Smooth muscle cell (in vitro differentiated cells): Measurements from ENCODE around the gene HUS1B. TPM values are rescaled to one million over a fixed set of nuclear protein-coding genes. Genes with fewer than 3 reads are reported as not detected.

Source experiments
- DNase-seq: peaks from one replicate; lab custom pipeline; 2025; ENCODE audit not compliant: unreplicated experiment; lab: John Stamatoyannopoulos, UW
- H2AFZ ChIP-seq: fragments of 200-600 bp; sonication (generic); 2 replicates; pipeline ENCODE4 v1.6.0; 2016; ENCODE audit warnings: antibody characterized with exemption, low read depth, mild to moderate bottlenecking
- H3F3A ChIP-seq: fragments of 200-600 bp; sonication (generic); 2 replicates; pipeline ENCODE4 v1.6.0; 2017; ENCODE audit warnings: antibody characterized with exemption, low read depth
- H3K27ac ChIP-seq: fragments of 200-600 bp; sonication (generic); 2 replicates; pipeline ENCODE4 v1.5.1; 2016; ENCODE audit warnings: low read depth, mild to moderate bottlenecking
- H3K27me3 ChIP-seq: fragments of 200-600 bp; sonication (generic); 2 replicates; pipeline ENCODE4 v1.6.1; 2016; ENCODE audit warnings: low read depth, mild to moderate bottlenecking
- H3K36me3 ChIP-seq: fragments of 200-600 bp; sonication (generic); 2 replicates; pipeline ENCODE4 v1.5.1; 2016; ENCODE audit warnings: low read depth
- H3K4me1 ChIP-seq: fragments of 200-600 bp; sonication (generic); 2 replicates; pipeline ENCODE4 v1.5.1; 2016; ENCODE audit warnings: low read depth
- H3K4me2 ChIP-seq: fragments of 200-600 bp; sonication (generic); 2 replicates; pipeline ENCODE4 v1.6.0; 2016; ENCODE audit warnings: mild to moderate bottlenecking
- H3K4me3 ChIP-seq: fragments of 200-600 bp; sonication (generic); 2 replicates; pipeline ENCODE4 v1.5.1; 2016; ENCODE audit warnings: mild to moderate bottlenecking
- H3K79me2 ChIP-seq: fragments of 200-600 bp; sonication (generic); 2 replicates; pipeline ENCODE4 v1.6.0; 2016; ENCODE audit warnings: low read depth, mild to moderate bottlenecking
- H3K9ac ChIP-seq: fragments of 200-600 bp; sonication (generic); 2 replicates; pipeline ENCODE4 v1.6.0; 2016; ENCODE audit warnings: low read depth
- H3K9me3 ChIP-seq: fragments of 200-600 bp; sonication (generic); replicated peaks from 2 replicates; pipeline ENCODE4 v1.5.1; 2016; ENCODE audit warnings: low read depth
- H4K20me1 ChIP-seq: fragments of 200-600 bp; sonication (generic); 2 replicates; pipeline ENCODE4 v1.6.0; 2016; ENCODE audit warnings: low read depth
- CTCF ChIP-seq: fragments of 200-600 bp; sonication (generic); IDR thresholded peaks from 2 replicates; pipeline ENCODE4 v1.5.1; 2017; ENCODE audit warnings: borderline replicate concordance, mild to moderate bottlenecking, antibody characterized with exemption; ENCODE audit not compliant: insufficient read depth, poor library complexity, severe bottlenecking
- WGBS: methylation state at CpG from one replicate; pipeline ENCODE4 v1.1.7; 2016; ENCODE audit warnings: low lambda C conversion rate; 5-methylcytosine and 5-hydroxymethylcytosine counted together
- polyA plus RNA-seq: library from polyadenylated mRNA; unstranded; fragments of >200 nt; fragmentation: Nextera tagmentation; extraction: Ambion mirVana; gene quantifications from 2 replicates; pipeline ENCODE4 v1.2.1, GENCODE V29; 2016
- total RNA-seq: library from RNA; depleted of rRNA; stranded (reverse); fragments of >200 nt; gene quantifications from 2 replicates; pipeline ENCODE4 v1.2.3, GENCODE V29; 2014

HUS1B gene
- total and polyA plus RNA-seq, 2 experiments from 2014 or later: 0.58 to 0.62 TPM

DNA sequence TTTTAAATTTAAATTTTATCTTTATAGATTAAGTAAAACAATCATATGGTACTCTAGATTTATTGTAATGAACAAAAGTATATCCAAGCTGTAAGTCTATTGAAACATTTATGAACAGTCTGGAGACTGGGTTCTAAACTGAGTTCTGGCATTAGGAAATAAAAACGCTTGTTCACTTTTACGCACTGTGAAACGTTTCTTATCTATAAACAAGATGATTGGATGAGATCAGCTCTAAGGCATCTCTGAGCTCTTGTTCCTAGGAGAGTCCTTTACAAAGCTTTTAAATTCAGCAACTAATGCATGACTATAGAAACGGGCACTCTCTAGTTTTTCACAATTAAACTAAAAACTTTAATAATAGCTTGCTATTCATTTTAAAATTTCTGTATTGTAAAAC lies 6.8 kb downstream of the HUS1B start:
- H3K4me1 ChIP-seq: peaks cover 10% of the 10 kb centered on the region
- no peak overlapping the region for H3K9ac ChIP-seq
- H3K4me2 ChIP-seq: peak overlapping the region; percentile 25
- H2AFZ ChIP-seq: no peak overlapping the region
- no peak overlapping the region for H3K27ac ChIP-seq
- H3K9me3 ChIP-seq: no peaks in the 10 kb centered on the region
- DNase-seq: no peak
- no peak overlapping the region for H3K4me3 ChIP-seq
- H4K20me1 ChIP-seq: peaks cover 47% of the 10 kb centered on the region
- H3K36me3 ChIP-seq: no peaks in the 10 kb centered on the region
- peaks cover 23% of the 10 kb centered on the region for H3K79me2 ChIP-seq
- no peak for TF ChIP-seq CTCF
- H3F3A ChIP-seq: no peaks in the 10 kb centered on the region
- H3K27me3 ChIP-seq: no peaks in the 10 kb centered on the region
- 11% methylated on average over 4 of the region's 4 CpGs for WGBS

- H3K79me2 ChIP-seq: peaks cover 20% of the 10 kb centered on the region
- no peak overlapping the region for H3K9ac ChIP-seq
Measured at GRCh38 chr6:642805-643204, 14.1 kb downstream of the HUS1B start.

DNA sequence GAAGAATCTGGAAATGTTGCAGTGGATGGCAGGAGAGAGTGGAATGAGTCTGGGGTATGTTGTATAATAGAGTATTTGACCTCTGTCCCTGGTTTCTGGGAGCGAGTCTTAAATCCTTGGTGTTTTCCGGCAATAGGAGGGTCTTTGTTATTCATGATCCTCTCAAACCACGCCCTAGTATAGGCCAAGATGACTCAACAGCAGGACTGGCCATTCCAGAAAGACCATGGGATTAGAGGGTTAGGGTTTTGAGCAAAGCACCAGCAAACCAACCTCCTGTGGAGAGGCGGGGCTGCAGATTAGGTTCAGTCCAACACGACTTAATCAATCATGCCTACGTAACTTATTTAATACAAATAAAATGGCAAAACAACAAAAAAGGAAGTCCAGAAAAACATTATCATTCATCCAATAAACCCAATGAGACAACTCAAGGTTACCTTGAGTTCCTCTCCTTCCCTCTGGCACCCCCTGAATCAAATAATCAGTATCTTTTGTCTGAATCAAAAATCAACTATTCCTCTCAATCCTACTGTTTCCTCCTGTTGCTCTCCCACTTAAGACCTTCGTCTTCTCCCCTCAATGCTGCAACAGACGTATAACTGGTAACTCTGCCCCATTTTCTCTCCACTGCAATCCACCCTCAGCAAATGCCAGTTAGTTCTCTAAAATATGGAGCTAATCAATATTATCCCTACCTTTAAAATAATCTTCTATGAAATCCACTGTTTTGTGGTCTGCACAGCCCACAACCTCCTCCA lies 15.5 kb downstream of the HUS1B start:
- Histone ChIP-seq H4K20me1 (peaks cover 45% of the 10 kb centered on the region), H3K9ac (no peak overlapping the region), H3K36me3 (no peaks in the 10 kb centered on the region), H3K4me2 (no peak overlapping the region), H3K27ac (no peak overlapping the region), H3K79me2 (peaks cover 20% of the 10 kb centered on the region), H3F3A (no peaks in the 10 kb centered on the region), H3K27me3 (no peaks in the 10 kb centered on the region), H3K4me1 (no peaks in the 10 kb centered on the region), H3K9me3 (peaks cover 5% of the 10 kb centered on the region), H2AFZ (no peak overlapping the region), H3K4me3 (no peak overlapping the region)
- DNase-seq: no peak
- WGBS: 97% methylated on average over 8 of the region's 8 CpGs
- no peak for TF ChIP-seq CTCF

More at GRCh38 chr6:642805-643204, 14.1 kb downstream of the HUS1B start:
- H4K20me1 ChIP-seq: peaks cover 55% of the 10 kb centered on the region
- no peak overlapping the region for H3K4me3 ChIP-seq
- H3K27me3 ChIP-seq: no peaks in the 10 kb centered on the region
- H3F3A ChIP-seq: no peaks in the 10 kb centered on the region
- no peak overlapping the region for H3K4me2 ChIP-seq
- no peaks in the 10 kb centered on the region for H3K36me3 ChIP-seq
- DNase-seq: no peak
- peaks cover 5% of the 10 kb centered on the region for H3K9me3 ChIP-seq
- no peak overlapping the region for H3K27ac ChIP-seq
- no peaks in the 10 kb centered on the region for H3K4me1 ChIP-seq
- no peak for TF ChIP-seq CTCF
- H2AFZ ChIP-seq: no peak overlapping the region

- H4K20me1 ChIP-seq: peaks cover 25% of the 10 kb centered on the region
- H3F3A ChIP-seq: no peaks in the 10 kb centered on the region
- H2AFZ ChIP-seq: no peak overlapping the region
- H3K36me3 ChIP-seq: no peaks in the 10 kb centered on the region
- DNase-seq: no peak
- 79% methylated on average over 5 of the region's 5 CpGs for WGBS
- no peaks in the 10 kb centered on the region for H3K27me3 ChIP-seq
- no peak overlapping the region for H3K4me3 ChIP-seq
- H3K4me2 ChIP-seq: no peak overlapping the region
- H3K9me3 ChIP-seq: no peaks in the 10 kb centered on the region
- H3K79me2 ChIP-seq: no peaks in the 10 kb centered on the region
- no peak overlapping the region for H3K27ac ChIP-seq
- H3K4me1 ChIP-seq: no peaks in the 10 kb centered on the region
- no peak for TF ChIP-seq CTCF
- no peak overlapping the region for H3K9ac ChIP-seq
Measured at GRCh38 chr6:636488-636887, 20.4 kb downstream of the HUS1B start.
